ENCODE data around the gene GTF2F1.
"Not testable (repeated sequence)": the region's sequence is repeated elsewhere in the genome, so short reads cannot be mapped to it uniquely, and the experiment has no call there.

The GTF2F1 gene

DNA sequence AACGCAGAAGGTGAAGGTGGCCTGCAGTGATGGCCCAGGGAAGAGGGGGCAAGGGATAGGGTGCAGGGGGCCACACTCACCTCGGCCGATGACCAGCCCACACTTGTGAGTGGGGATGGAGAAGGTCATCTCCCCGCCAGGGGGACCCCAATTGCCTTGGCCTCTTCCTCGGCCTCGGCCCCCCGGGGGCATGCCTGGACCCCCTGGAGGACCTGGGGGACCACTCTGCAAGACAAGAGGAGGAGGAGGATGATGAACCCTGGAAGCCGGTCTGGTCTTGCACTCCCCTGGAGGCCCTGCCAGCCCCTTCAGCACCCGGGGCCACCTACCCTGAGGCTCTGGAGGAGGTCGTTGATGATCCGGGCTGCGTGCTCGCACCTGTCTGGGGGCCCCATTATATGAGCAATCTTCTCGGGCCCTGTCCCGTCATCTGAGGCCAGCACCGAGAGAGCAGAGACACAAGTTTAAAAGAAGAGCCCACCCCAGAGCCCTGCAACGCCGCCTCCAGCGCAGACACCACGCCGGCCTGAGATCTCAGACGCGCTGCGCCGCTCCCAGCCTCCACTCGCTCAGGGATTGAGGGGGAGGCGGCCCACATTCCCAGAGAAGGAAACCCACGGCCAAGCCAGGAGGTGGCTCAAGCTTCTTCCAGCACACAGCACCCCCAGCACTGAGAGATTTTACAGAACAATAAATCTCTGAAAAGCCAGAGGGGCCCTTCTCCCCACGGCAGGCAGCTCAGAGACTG, 23.9 kb upstream of the GTF2F1 start:
- no peak for DNase-seq

DNA sequence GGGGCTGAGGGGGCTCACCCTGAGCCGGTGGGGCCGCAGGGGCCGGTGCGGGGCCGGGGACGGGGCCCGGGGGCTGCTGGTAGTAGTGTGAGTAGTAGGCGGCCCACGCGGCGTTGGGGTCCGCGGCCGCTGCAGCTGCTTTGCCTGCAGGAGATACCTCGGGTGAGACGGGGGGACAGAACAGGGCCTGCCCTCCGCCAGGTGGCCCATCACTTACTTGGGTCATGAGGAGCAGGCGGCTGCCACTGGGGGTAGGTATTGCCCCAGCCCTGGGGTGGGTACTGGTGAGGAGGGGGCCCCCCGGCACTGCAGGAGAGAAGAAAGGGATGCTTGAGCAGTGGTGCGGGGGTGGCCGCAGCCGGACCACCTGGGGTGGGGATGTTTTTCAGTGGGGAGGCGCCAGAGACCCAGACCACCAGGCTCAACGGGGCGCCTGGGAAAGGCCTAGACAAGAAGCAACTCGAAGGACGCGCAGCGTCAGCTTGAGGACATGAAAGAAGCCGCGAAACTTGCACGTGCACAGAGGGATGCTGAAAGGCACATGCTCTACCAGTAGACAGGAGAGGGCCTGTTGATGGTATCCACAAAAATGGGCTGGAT, 22.7 kb upstream of the GTF2F1 start:
- DNase-seq = no peak

DNA sequence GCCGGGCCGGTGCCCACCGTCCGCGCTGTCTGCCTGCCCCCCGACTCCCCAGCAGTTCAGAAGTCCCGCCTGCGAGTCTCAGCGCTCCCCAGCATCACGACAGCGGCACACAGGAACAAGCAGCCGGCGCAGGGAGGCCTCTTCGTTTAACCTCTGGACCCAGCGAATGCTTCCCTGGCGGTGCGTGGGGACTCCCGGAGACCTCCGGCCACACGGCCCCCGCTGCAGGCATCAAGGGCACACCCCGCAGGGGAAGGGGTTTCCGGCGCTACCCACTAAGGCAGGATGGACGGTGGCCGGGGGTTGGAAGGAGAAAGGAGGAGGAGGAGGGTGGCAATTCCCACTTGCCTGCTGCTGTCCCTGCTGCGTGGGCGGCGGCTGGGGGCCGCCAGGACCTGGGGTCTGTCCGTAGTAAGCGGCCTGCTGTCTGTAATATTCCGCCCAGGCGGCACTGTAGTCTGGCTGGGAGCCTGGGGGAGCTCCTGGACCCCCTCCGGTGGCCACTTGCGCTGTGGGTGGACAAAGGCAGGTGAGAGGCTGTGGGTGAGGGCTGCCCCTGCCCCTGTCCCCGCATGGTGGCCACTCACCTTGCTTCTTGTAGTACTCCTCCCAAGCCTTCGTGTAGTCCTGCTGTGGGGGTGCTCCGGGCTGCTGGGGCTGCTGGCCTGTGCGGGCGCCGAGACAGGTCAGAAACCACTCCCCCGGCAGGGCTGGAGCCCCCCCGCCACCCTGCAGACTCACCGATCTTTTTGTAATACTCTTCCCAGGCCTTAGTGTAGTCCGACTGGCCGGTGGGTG, 22.0 kb upstream of the GTF2F1 start:
- DNase-seq = no peak

DNA sequence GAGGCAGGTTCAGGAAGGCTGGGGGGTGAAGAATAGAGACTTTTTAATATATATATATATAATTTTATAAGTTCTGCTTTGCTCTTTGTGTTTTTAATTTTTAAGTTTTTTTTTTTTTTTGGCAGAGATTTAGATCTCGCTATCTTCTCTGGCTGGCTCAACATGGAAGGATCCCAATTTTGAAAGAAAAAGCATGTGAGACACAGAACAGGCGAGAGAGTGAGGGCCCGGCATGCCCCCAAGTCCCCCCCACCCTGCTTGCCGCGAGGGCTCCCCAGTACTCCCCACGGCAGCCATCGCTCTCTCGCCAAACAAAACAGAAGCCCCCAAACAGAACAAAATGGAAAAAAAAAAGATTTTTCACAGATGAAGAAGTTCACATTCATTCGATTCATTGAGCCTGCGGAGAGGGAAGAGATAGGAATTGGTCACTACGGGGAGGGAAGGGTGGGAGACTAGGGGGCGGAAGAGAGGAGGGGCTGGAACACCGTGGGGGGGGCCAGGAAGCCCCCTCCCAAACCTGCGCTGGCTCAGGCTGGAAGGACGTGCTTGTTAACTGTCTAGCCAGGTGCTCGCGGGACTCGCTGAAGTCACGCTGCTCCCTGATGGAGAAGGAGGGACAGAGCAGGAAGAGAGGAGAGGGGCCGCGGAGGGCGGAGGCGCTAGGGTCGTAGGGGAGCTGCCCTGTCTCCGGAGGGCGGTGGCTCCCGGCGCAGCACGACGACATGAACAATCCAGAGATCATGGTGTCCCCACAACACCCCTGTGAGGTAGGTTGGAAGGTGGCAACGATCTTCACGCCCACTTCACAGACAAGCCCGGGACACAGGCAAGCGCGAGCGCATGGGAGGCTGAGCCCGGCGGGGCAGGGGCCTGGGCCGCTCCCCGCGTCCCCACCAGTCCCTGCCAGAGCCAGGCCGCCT, 21.0 kb upstream of the GTF2F1 start:
- DNase-seq = no peak

DNA sequence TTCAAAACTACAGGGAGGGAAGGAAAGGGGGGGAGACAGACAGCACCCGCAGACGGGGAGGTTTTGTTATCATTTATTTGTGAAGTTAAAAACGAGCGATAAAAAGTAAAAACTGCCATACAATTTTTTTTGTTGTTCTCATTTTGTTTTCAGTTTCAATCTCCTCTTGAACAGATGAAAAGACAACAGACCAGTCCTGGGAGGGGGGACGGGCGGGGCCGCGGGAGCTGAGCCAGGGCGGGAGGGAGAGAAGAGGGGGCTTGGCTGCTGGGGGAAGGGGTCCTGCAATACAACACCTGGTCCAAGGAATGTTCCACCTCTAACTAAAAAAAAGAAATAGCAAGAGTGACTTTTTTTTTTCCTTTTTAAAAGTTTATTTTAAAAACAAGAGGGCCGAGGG, 20.3 kb upstream of the GTF2F1 start:
- DNase-seq = no peak

DNA sequence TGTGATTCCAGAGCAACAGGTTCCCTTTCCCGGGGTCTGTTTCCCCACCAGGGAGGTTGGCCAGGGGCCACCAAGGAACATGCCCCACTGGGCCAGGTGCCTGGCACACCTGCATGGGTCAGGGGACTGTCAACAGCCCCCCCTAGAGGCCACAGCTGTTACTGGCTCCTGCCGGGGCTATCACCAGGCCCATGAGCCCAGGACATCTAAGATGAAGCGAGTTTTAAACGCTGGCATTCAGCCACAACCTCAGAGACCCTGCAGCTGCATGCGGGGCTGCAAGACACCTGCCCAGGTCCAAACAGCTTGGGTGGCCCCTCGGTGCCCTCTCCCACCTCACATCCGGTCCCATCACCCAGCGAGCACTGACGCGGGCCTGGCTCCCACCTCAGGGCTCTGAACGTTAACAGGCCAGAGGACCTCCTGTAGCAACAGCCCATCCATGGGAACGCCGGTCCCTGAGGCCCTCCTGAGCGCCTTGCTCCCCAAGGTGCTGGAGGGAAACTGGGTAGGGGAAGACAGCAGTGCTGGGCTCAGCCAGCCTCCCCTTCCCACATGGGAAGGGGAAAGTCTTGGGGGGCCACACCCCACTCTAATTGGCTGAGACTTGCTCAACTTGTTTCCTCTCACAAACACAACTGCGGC, 19.6 kb upstream of the GTF2F1 start:
- DNase-seq = peak; percentile 82

DNA sequence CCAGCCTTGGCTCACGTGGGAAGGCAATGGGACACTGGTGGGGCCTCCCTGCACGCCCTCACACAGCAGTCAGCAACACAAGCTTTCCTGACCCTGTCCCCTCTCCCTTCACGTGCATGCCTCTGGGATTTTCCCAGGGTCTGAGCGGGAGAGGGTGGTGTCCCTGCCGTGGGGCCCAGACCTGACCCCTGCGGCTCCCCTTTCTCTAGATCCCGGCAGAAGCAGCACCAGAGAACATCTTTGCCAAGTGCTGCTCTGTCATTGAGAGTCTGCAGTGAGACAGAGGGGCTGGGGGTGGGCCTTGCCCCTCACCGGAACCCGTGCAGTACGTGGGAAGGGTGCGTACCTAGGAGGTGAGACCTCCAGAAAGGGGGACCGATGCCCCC, 19.1 kb upstream of the GTF2F1 start:
- DNase-seq = no peak

DNA sequence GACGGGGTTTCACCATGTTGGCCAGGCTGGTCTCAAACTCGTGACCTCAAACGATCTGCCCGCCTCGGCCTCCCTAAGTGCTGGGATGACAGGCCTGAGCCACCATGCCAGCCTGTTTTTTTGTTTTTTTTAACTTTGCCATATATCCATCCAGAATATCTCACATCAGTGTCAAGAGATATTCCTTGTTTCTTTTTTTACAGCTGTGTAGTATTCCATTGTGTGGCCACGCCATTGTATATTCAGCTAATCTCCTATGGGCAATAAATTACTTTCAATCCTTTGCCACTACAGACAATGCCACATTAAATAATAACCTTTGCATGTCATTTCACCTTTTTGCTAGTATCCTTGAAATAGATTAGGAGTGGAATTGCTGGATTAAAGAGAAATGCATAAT, 16.4 kb upstream of the GTF2F1 start:
- no peak for DNase-seq

DNA sequence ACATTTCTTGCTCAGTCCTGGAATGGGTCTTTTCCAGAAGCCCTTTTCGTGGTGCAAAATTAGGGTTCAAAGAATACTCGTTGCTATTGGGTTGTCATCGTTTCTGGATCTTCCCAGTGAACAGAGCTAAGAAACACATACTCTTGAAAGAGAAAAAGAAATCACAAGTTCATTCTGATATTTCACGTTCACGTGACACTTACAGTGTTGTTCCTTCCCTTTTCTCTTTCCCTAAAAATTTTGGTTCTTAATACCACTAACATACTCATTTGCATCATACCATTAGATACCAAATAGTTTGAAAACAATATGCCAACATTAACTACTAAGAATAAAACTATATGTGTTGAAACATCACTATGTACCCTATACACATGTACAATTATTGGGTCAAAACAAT, 13.4 kb upstream of the GTF2F1 start:
- DNase-seq = no peak

DNA sequence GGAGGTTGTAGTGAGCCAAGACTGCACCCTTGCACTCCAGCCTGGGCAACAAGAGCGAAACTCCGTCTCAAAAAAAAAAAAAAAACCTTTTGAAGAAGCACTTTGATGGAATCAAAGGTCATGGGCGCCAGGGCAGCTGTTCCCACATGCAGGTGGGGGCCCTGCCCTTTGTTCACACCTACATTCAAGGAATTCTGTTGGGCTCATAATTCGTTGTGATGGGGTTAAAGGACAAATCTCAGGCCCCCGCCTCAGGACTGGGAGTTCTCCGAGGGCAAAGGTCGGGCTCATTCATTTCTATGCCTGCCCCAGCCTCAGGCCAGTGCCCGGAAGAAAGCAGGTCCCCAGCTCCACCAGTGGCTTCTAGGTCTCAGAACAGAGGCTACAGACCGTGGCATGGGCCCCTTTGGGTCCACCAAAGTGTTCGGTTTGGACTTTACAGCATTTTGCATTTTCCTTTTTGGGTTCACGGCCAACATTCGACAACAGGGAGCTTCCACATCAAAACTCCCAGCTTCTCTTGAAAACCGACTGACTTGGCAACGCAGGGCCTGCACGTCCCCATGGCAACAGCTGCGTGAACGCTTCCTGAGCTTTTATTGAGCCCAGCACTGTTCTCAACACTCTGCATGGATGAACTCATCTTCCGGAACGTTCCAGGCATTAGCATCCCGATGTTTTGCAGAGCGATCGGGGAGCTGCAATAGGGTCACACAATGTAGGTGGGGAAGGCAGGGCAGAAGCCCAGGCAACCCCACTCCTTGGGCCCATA, 10.1 kb upstream of the GTF2F1 start:
- no peak for DNase-seq

DNA sequence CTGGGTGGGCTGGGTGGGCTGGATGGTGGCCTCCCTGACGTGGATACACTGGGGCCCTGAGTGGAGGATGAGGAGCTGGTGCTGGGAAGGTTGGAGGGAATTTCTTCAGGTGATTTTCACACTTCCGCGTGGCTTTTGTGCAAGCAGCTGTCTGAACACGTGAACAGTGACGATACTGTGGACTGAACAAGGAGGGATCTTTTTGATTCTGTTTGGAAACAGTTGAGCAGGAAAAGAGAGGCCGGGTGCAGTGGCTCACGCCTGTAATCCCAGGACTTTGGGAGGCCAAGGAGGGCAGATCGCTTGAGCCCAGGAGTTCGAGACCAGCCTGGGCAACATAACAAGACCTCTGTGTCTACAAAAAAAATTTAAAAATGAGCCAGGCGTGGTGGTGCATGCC, 9.1 kb upstream of the GTF2F1 start:
- DNase-seq = no peak

DNA sequence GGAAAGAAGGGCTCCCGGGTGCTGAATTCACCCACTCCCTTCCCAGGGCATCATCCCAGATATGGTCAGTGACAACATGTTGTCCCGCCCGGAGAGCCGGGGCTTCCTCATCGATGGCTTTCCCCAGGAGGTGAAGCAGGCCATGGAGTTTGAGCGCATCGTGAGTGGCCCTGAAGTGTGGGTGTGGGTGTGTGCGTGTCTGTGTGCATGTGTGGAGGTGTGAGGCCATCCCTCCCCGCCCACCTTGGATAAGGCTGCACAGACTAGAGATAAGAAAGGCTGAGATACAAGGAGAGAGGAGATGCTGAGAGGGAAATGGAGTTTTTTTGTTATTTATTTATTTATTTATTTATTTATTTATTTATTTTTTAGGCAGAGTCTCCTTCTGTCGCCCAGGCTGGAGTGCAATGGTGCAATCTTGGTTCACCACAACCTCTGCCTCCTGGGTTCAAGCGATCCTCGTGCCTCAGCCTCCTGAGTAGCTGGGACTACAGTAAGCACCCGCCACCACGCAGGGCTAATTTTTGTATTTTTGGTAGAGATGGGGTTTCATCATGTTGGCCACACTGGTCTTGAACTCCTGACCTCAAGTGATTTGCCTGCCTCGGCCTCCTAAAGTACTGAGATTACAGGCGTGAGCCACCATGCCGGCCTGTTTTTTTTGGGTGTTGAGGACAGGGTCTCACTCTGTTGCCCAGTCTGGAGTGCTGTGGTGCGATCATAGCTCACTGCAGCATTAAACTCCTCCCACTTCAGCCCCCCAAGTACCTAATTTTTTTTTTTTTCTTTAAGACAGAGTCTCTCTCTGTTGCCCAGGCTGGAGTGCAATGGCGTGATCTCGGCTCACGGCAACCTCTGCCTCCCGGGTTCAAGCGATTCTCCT, 7.3 kb upstream of the GTF2F1 start:
- not testable (repeated sequence) for DNase-seq

DNA sequence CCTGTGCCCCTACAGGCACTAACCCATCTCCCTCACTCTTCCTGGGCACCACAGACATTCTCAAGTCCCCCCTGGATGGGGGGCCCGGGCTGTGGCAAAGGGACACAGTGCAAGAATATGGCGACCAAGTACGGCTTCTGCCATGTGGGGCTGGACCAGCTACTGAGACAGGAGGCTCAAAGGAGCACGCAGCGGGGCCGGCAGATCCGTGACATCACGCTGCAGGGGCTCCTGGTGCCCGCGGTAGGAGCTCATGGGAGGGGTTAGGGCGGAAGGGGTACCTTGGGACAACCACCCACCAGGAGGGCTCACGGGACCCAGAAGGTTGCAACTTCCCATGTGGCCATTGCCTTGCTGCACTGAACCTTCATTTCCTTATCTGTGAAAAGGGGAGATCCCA, 3.3 kb upstream of the GTF2F1 start:
- DNase-seq = no peak

DNA sequence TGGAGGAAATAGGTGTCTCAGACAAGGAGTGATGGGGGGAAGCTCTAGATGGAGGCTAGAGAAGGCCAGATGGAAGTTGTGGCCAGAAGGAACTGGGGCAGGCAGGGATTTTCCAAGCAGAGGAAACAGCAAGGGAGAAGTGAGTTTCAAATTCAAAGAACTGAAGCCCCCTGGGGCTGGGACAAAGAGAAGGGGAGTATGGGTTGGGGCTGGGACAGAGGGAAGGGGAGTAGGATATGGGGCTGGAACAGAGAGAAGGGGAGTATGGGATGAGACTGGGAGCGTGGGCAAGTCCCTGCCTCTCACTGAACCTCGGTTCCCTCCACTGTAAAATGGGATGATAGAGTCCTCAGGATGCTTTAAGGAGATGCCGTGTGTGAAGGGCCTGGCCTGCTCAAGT, 1.9 kb upstream of the GTF2F1 start:
- DNase-seq = no peak

DNA sequence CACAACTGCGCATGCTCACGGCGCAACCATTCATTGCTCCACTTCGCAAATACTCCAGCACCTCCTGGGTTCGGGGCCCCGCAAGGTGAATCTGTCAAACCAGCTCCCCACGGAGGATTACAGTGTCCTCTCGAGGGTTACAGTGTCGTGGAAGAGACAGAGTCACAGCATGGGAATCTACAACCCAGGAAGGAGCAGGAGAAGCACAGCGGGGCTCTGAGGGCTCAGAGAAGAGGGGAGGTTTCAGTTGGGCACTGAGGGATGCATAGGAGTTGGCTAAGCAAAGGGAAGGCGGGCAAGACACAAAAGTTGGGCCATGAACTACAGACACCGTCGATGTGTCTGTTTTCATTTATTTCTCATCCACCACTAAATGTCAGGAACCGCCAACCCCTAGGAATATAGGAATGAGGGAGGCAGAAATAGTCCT, 1.0 kb upstream of the GTF2F1 start:
- DNase-seq = no peak

DNA sequence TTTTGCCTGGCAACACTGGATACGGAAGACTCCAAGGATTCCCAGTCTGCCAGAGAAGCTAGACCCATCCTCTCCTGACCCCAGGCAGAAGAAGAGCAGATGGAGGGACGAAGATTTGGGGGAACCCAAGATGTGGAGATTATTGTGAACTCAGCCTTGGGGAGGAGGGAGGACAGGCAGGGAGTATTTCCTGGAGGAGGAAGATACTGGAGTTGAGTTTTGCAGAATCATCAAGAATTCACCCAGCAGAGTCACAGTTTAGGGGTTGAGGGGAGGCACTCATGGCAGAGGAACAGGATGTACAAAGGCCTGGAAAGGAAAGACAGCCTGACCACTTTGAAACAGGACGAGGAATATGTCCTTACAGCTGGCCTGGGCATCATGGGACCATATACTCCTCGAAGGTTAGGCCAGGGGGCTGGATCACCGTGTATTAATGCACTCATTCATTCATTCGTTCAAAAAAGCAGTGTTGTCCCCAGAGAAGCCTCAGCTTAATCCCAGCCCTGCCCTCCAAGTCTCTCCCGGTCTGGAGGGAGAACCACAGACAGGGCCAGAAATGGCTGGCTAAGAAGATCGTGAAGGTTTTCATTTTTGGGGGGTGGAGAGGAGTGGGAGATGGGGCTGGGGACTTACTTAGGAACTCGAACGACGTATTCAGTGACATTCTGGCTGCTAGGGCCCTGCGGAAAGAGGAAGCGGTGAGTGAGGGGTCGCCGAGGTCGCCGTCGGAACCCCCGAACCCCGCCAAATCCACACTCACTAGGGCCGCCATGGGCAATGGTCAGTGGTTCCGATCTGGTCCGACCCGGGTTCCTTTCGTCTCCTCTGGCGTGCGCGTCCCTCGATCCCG, 517 bp downstream of the GTF2F1 start:
- DNase-seq = no peak

DNA sequence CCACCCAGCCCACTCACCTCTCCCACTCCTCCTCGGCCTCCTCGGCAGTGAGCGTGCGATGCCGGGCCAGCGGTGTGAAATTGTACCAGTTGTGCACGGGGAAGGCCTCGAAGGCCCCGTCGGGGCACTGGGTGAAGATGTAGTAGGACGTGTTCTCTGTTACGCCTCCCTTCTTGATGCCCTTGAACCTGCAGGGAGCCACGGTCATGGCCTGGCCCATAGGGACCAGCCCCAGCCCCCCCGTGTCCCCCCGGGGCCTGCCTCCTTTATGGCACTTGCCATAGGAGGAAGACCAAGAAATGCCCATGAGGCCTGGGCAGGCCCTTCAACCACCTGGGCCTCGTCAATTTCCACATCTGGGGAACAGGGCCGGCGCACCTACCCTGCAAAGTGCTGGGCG, 5.6 kb downstream of the GTF2F1 start:
- DNase-seq = no peak

DNA sequence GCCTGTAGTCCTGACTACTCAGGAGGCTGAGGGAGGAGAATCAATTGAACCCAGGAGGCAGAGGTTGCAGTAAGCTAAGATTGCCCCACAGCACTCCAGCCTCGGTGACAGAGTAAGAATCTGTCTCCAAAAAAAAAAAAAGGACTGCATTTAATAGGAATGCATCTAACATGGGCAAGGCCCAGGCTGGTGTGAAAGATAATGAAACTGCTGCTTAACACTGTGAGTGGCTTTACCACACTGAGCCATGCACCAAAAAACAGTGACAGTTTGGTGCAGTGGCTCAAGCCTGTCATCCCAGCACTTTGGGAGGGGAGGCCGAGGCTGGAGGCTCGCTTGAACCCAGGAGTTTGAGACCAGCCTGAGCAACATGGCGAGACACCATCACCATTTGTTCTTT, 8.6 kb downstream of the GTF2F1 start:
- no peak for DNase-seq

DNA sequence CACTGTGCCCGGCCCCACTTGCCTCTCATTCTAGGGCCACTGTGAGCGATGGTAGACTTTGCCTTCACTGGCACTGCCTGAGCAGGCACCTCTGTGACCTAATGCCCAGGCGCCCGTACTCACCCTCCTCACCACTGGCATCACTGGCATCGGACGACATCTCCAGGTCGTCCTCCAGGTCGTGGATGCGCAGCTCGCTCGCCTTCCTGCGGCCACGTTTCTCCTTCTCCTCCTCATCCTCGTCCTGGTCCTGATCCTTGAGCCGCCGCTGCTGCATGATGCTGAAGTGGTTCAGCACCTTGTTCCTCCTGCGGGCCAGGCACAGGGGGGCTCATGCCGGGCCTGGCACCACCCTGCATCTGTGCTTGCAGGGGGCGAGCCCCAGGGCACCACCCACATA, 9.8 kb downstream of the GTF2F1 start:
- no peak for DNase-seq

Measured in 8988T (cell line).